GM12892 (cell line): ENCODE results near the gene PCED1B. TPM values are rescaled to one million over a fixed set of nuclear protein-coding genes. Genes with fewer than 3 reads are reported as not detected.
"Not testable (repeated sequence)": the region's sequence is repeated elsewhere in the genome, so short reads cannot be mapped to it uniquely, and the experiment has no call there.

ENCODE experiments used
- DNase-seq: peaks from one replicate; pipeline ENCODE4 v3.0.0; 2011; ENCODE audit not compliant: insufficient read length
- FAIRE-seq: peaks from 2 replicates; lab custom pipeline; 2011; peaks lifted over from hg19 to GRCh38; lab: Jason Lieb, UNC
- POLR2A ChIP-seq: IDR thresholded peaks from 2 replicates; pipeline ENCODE4 v1.6.1; 2011; ENCODE audit warnings: low read depth, low read length, control low read depth
- POLR2AphosphoS5 ChIP-seq: IDR thresholded peaks from 2 replicates; pipeline ENCODE4 v1.6.1; 2011; ENCODE audit warnings: low read depth, low read length, control low read depth
- TAF1 ChIP-seq: IDR thresholded peaks from 2 replicates; pipeline ENCODE4 v1.6.1; 2011; ENCODE audit warnings: low read depth, mild to moderate bottlenecking, control low read depth, low read length, borderline replicate concordance
- polyA plus RNA-seq: library from polyadenylated mRNA; unstranded; fragments of >200 nt; gene quantifications from one replicate; pipeline ENCODE4 v1.2.1, GENCODE V29; 2012; ENCODE audit warnings: missing spikeins, inconsistent platforms; ENCODE audit not compliant: missing spikeins

The PCED1B gene
- polyA plus RNA-seq = 1.3 TPM

DNA sequence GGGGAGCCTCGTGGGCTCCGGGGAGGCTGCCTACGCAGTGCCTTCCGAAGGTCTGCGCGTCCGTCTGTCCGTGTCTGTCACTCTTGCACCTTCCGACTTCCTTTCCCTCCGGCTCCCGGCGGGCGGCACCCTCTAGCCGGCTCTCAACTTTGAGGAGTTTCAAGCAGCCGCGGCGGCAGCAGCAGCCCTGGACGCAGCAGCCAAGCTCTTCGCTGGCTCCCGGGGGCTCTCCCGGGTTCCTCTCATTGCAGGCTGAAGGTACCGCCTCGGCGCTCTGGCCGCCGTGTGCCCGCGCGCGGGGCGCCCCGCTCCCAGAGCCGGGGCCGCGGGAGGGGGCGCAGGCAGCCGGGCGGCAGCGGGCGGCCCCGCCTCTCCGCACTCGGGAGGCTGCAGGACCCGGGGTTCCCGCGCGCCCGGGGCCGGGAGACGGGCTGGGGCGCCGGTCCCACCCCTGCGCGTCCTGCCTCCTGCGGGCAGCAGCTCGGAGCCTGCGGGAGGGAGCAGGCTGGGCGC, at the start of gene PCED1B, which contains the start of gene AMIGO2:
PCED1B (plus strand) TSS at position 154 of the 513 bp plus-strand sequence. CDS start 155,443 bp downstream, outside the sequence.
AMIGO2 (minus strand) TSS at position 492 of the 513 bp plus-strand sequence. CDS start 957 bp downstream, outside the sequence.
- TF ChIP-seq POLR2A (no peak), TAF1 (no peak), POLR2AphosphoS5 (no peak)
- FAIRE-seq = peak; percentile 17
- no peak for DNase-seq

- TF ChIP-seq TAF1 = no peak
- no peak for TF ChIP-seq POLR2AphosphoS5
- no peak for TF ChIP-seq POLR2A
- no peak for FAIRE-seq
- no peak for DNase-seq
Measured at GRCh38 chr12:47029903-47030302, 49.5 kb upstream of the PCED1B start.

DNA sequence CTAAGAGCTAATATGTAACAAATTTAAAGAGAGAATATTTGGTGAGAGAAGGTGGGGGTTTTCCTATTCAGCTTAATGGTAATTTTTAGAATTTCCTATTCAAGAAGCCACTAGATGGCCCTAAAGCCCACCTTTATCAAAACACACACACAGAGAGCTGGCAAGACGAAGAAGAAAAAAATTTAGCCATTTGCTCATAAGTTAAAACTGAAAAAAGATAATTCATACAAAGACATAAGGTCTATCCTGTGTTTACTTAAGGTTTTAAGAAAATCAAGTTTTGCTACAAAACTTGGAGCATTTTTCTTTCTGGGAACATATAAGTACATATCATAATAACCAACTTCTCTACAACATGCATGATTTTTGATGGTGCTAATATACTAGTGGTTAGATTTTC, 46.8 kb upstream of the PCED1B start:
- DNase-seq = no peak
- TF ChIP-seq POLR2A = no peak
- no peak for TF ChIP-seq TAF1
- no peak for TF ChIP-seq POLR2AphosphoS5
- no peak for FAIRE-seq

- TF ChIP-seq POLR2AphosphoS5 (no peak), TAF1 (no peak), POLR2A (no peak)
- FAIRE-seq (no peak), DNase-seq (no peak)
Measured at GRCh38 chr12:47033081-47033480, 46.3 kb upstream of the PCED1B start.

DNA sequence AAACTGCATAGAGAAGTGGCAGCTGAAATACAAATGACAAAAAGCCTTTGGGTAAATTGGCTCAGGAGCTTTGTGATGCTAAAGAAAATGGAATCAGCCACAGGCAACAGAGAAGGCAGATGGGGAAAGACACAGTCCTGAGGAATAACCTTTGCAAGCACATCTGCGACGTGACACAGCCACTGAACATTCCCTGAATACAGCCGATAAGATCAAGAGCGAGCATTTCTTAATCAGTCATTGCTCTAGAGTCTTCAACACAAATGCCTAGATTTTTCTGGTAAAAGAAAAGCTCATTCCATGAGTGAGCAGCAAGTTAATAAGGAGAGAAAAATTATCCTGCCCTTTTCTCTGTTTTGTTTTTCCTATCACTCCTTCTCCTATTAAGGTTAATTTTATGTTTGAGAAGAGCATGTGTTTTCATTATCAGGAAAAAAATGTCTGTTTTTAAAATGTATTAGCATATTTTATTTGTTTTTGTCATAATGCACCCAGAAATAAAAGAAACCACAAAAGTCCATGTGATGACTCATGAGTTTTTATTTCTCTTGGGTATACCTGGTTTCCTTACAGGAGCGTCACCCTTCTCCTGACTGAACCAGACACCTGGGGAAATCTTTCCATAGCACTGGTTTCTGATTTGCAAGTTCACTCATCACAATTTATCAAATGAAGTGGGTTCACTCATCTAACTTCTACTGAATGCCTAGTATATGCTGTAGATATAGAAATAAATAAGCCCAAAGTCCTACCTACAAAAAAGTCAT, 45.4 kb upstream of the PCED1B start:
- no peak for DNase-seq
- no peak for FAIRE-seq
- no peak for TF ChIP-seq TAF1
- no peak for TF ChIP-seq POLR2AphosphoS5
- TF ChIP-seq POLR2A = no peak

DNA sequence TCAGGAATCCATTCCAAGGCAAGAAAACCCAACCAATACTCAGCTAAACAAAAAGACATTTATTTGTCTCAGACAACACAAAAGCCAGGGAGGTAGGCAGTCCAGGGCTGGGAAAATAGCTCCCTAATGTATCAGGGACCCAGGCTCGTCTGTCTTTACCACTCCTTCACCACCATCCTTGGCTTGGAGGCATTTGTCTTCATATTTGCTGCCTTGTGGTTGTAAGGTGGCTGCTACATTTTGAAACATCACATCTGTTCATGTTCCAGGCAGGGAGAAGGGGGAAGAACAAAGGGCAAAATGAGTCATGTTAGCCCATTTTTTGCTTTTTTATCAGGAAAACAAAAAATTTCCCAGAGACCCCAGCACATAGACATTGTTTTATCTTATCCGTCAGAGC, 44.8 kb upstream of the PCED1B start:
- DNase-seq = no peak
- TF ChIP-seq POLR2A = no peak
- no peak for TF ChIP-seq TAF1
- no peak for TF ChIP-seq POLR2AphosphoS5
- FAIRE-seq = no peak

DNA sequence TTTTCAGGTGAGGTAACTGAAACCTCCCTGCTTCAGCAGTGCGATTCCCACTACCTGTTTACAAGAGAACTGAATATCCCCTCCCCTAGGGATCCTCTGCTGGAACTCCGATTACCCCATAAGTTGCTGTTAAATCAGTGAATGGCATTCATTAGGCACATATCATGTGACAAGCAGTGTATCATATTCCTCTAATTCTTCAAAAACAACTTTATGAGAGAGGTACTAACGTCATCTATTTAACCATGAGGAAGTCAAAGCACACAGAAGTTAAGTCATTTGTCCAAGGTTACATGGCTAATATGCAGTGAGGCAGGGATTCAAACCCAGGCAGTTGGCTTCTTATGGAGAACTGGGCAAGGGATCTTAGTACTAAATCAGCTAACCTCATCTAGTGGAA, 43.9 kb upstream of the PCED1B start:
- DNase-seq (no peak), FAIRE-seq (no peak)
- TF ChIP-seq POLR2AphosphoS5 (no peak), TAF1 (no peak), POLR2A (no peak)

GRCh38 chr12:47038270-47038748, 41.1 kb upstream of the PCED1B start:
- TF ChIP-seq POLR2A (no peak), TAF1 (no peak), POLR2AphosphoS5 (no peak)
- DNase-seq (no peak), FAIRE-seq (no peak)

DNA sequence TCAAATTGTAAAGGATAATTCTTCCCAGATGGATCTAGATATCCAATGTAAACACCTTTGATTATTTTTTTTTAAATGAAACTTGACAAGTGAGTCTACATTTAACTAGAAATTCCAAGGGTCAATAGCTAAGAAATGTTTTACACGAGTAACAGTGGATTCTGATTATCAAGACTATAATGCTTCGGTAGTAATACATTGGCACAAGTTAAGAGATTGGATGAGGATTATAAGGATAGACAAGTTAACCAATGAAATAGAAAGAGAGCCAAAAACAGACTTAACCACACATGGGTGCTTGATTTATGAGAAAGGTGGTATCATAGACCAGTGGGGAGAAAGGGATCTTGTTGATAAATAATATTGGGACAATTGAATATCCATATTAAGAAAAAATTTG, 40.3 kb upstream of the PCED1B start:
- FAIRE-seq (no peak), DNase-seq (no peak)
- TF ChIP-seq POLR2AphosphoS5 = no peak
- no peak for TF ChIP-seq TAF1
- TF ChIP-seq POLR2A = no peak

- FAIRE-seq = no peak
- TF ChIP-seq TAF1 (no peak), POLR2A (no peak)
- DNase-seq = no peak
Measured at GRCh38 chr12:47039756-47040155, 39.7 kb upstream of the PCED1B start.

DNA sequence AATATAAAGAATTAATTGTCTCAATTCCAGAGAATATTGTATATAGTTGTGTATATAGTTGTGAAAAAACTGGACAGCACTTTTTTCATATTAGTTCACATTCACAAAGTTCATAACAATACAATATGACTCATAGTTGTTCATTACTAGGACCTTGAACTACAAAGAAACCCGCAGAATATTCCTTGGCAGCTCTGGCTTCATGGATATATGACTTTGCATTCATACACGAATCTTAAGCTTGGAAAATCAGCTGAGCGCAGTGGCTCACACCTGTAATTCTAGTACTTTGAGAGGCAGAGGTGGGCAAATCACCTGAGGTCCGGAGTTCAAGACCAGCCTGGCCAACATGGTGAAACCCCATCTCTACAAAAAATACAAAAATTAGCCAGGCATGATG, 38.1 kb upstream of the PCED1B start:
- FAIRE-seq = no peak
- TF ChIP-seq POLR2A = no peak
- no peak for TF ChIP-seq POLR2AphosphoS5
- DNase-seq = no peak

GRCh38 chr12:47048541-47048940, 30.9 kb upstream of the PCED1B start:
- TF ChIP-seq TAF1 = no peak
- TF ChIP-seq POLR2AphosphoS5 = no peak
- no peak for FAIRE-seq
- no peak for DNase-seq

- DNase-seq, FAIRE-seq: not testable (repeated sequence)
Measured at GRCh38 chr12:47051291-47051690, 28.1 kb upstream of the PCED1B start.
